Activated CD8-positive, alpha-beta memory T cell treated with anti-CD3 and anti-CD28 coated beads, Interleukin-2, amount 10 ng/mL, durations not matched to agents 7 days and 5 days (primary cell): Measurements from ENCODE around the gene ZKSCAN1. TPM values are rescaled to one million over a fixed set of nuclear protein-coding genes. Genes with fewer than 3 reads are reported as not detected.
"Not testable (repeated sequence)": the region's sequence is repeated elsewhere in the genome, so short reads cannot be mapped to it uniquely, and the experiment has no call there.

Experiments used
- ATAC-seq: fragments of 150-1000 bp; cut with Tn5 transposase; one replicate; pipeline ENCODE4 v1.10.0; 2021; ENCODE audit warnings: moderate library complexity
- CTCF ChIA-PET: fragments of 350-600 bp; sonication (Branson Sonifier 250); formaldehyde crosslinking; loops from one replicate; lab custom pipeline; 2021; ENCODE audit warnings: antibody characterized with exemption; lab: Charles Lee
- DNase-seq: peaks from one replicate; pipeline ENCODE4 v3.0.0-alpha.2; 2020
- H3K27ac Mint-ChIP-seq: one replicate; pipeline ENCODE4 v1.8.0; 2021; ENCODE audit warnings: mild to moderate bottlenecking, mixed read lengths
- H3K27me3 Mint-ChIP-seq: one replicate; pipeline ENCODE4 v1.8.0; 2021; ENCODE audit warnings: mixed read lengths
- H3K36me3 Mint-ChIP-seq: one replicate; pipeline ENCODE4 v1.8.0; 2021; ENCODE audit warnings: mild to moderate bottlenecking, mixed read lengths
- H3K4me1 Mint-ChIP-seq: one replicate; pipeline ENCODE4 v1.8.0; 2021; ENCODE audit warnings: mixed read lengths
- H3K4me3 Mint-ChIP-seq: one replicate; pipeline ENCODE4 v1.8.0; 2021; ENCODE audit warnings: mild to moderate bottlenecking, moderate library complexity, mixed read lengths
- H3K9me3 Mint-ChIP-seq: one replicate; pipeline ENCODE4 v1.8.0; 2022; ENCODE audit warnings: low read depth, mixed read lengths
- total RNA-seq, 2 experiments: library from RNA; stranded (reverse); gene quantifications; one replicate each; pipeline ENCODE4 v1.2.3, GENCODE V29; 2021

ZKSCAN1 gene
- total RNA-seq, 2 experiments from 2014 or later: 55.5 to 58.6 TPM

GRCh38 chr7:99987846-99988245, 27.6 kb upstream of the ZKSCAN1 start:
- DNase-seq: no peak
- H3K9me3 Mint-ChIP-seq: no peaks in the 10 kb centered on the region
- H3K36me3 Mint-ChIP-seq: no peaks in the 10 kb centered on the region
- peaks cover 9% of the 10 kb centered on the region for H3K4me1 Mint-ChIP-seq
- ATAC-seq: no peak
- H3K27ac Mint-ChIP-seq: no peak overlapping the region
- H3K27me3 Mint-ChIP-seq: peaks cover 29% of the 10 kb centered on the region
- CTCF ChIA-PET: interaction anchor here (1.1 to 11.0 kb wide), 7 partner anchors 8 to 145 kb away, joined by 3 to 156 read pairs (median 3); partner anchors contain the start of genes GJC3 and TRIM4
- H3K4me3 Mint-ChIP-seq: no peak overlapping the region

GRCh38 chr7:99990460-99990852, 24.9 kb upstream of the ZKSCAN1 start:
- Mint-ChIP-seq H3K4me1 (peaks cover 12% of the 10 kb centered on the region), H3K36me3 (no peaks in the 10 kb centered on the region), H3K27me3 (peaks cover 21% of the 10 kb centered on the region), H3K4me3 (no peak overlapping the region), H3K27ac (no peak overlapping the region), H3K9me3 (no peaks in the 10 kb centered on the region)
- CTCF ChIA-PET: interaction anchor here (0.8 to 11.0 kb wide), 17 partner anchors 10 to 278 kb away, joined by 3 to 156 read pairs (median 4); partner anchors contain the start of genes AP4M1, COPS6, MCM7 and TRIM4
- peak; percentile 7 for ATAC-seq
- DNase-seq: no peak

- DNase-seq, ATAC-seq, H3K27ac Mint-ChIP-seq, H3K9me3 Mint-ChIP-seq, H3K36me3 Mint-ChIP-seq, H3K4me3 Mint-ChIP-seq: not testable (repeated sequence)
- Mint-ChIP-seq H3K4me1 (peaks cover 12% of the 10 kb centered on the region), H3K27me3 (peaks cover 17% of the 10 kb centered on the region)
- CTCF ChIA-PET: interaction anchor here (0.7 to 11.0 kb wide), 12 partner anchors 9 to 138 kb away, joined by 3 to 156 read pairs (median 6); partner anchors contain the start of genes COPS6, TRIM4, ZKSCAN1 and ZSCAN21
Observed at GRCh38 chr7:99991543-99991942, 23.9 kb upstream of the ZKSCAN1 start.

- peaks cover 17% of the 10 kb centered on the region for H3K27me3 Mint-ChIP-seq
- H3K9me3 Mint-ChIP-seq: no peaks in the 10 kb centered on the region
- H3K4me1 Mint-ChIP-seq: peaks cover 20% of the 10 kb centered on the region
- ATAC-seq: no peak
- no peak overlapping the region for H3K27ac Mint-ChIP-seq
- CTCF ChIA-PET: interaction anchor here (0.5 to 11.0 kb wide), 11 partner anchors 8 to 375 kb away, joined by 3 to 156 read pairs (median 6); partner anchors contain the start of genes COPS6, TRIM4, ZKSCAN1 and ZSCAN21
- no peak overlapping the region for H3K4me3 Mint-ChIP-seq
- no peak for DNase-seq
- H3K36me3 Mint-ChIP-seq: no peaks in the 10 kb centered on the region
Observed at GRCh38 chr7:99992330-99993038, 22.9 kb upstream of the ZKSCAN1 start.

GRCh38 chr7:99994819-99995218, 20.6 kb upstream of the ZKSCAN1 start:
- Mint-ChIP-seq H3K27ac (no peak overlapping the region), H3K27me3 (peaks cover 10% of the 10 kb centered on the region), H3K4me1 (peaks cover 27% of the 10 kb centered on the region), H3K4me3 (no peak overlapping the region), H3K36me3 (no peaks in the 10 kb centered on the region), H3K9me3 (no peaks in the 10 kb centered on the region)
- ATAC-seq: no peak
- no peak for DNase-seq
- CTCF ChIA-PET: interaction anchor here (0.7 to 11.0 kb wide), 22 partner anchors 11 to 138 kb away, joined by 3 to 156 read pairs (median 5); partner anchors contain the start of genes COPS6, MBLAC1, TRIM4 and ZKSCAN1

GRCh38 chr7:99996755-99997544, 18.4 kb upstream of the ZKSCAN1 start:
- CTCF ChIA-PET: interaction anchor here (0.5 to 11.0 kb wide), 11 partner anchors 9 to 453 kb away, joined by 3 to 156 read pairs (median 4); partner anchors contain the start of genes TRIM4, ZKSCAN1 and ZSCAN21
- peak overlapping the region; percentile 87 for H3K27ac Mint-ChIP-seq
- peak overlapping the region; percentile 65 for H3K4me3 Mint-ChIP-seq
- H3K27me3 Mint-ChIP-seq: peaks cover 5% of the 10 kb centered on the region
- no peaks in the 10 kb centered on the region for H3K36me3 Mint-ChIP-seq
- peaks cover 21% of the 10 kb centered on the region for H3K4me1 Mint-ChIP-seq
- no peaks in the 10 kb centered on the region for H3K9me3 Mint-ChIP-seq
- no peak for DNase-seq
- ATAC-seq: no peak

GRCh38 chr7:99997545-99998137, 17.8 kb upstream of the ZKSCAN1 start:
- Mint-ChIP-seq H3K4me3 (peak overlapping the region; percentile 65), H3K36me3 (no peaks in the 10 kb centered on the region), H3K27me3 (peaks cover 5% of the 10 kb centered on the region), H3K4me1 (peaks cover 20% of the 10 kb centered on the region), H3K9me3 (no peaks in the 10 kb centered on the region), H3K27ac (peak overlapping the region; percentile 87)
- CTCF ChIA-PET: interaction anchor here (0.5 to 11.0 kb wide), 10 partner anchors 12 to 452 kb away, joined by 3 to 156 read pairs (median 4); partner anchors contain the start of genes TRIM4, ZKSCAN1 and ZSCAN21
- peak; percentile 95 for ATAC-seq
- DNase-seq: peak; percentile 90

GRCh38 chr7:100000239-100000638, 15.2 kb upstream of the ZKSCAN1 start:
- Mint-ChIP-seq H3K27ac (no peak overlapping the region), H3K36me3 (no peaks in the 10 kb centered on the region), H3K9me3 (no peaks in the 10 kb centered on the region), H3K27me3 (peaks cover 5% of the 10 kb centered on the region), H3K4me1 (peaks cover 15% of the 10 kb centered on the region), H3K4me3 (no peak overlapping the region)
- CTCF ChIA-PET: interaction anchor here (1.0 to 2.0 kb wide), 2 partner anchors 9 to 19 kb away, joined by 3 to 5 read pairs; no protein-coding TSS in a partner anchor
- DNase-seq (no peak), ATAC-seq (no peak)

GRCh38 chr7:100003711-100004661, 11.4 kb upstream of the ZKSCAN1 start:
- H3K4me3 Mint-ChIP-seq: no peak overlapping the region
- CTCF ChIA-PET: interaction anchor here (0.7 to 1.7 kb wide), 2 partner anchors 10 to 13 kb away, joined by 3 to 6 read pairs; no protein-coding TSS in a partner anchor

GRCh38 chr7:100007887-100008286, 7.5 kb upstream of the ZKSCAN1 start:
- H3K4me3 Mint-ChIP-seq: no peak overlapping the region
- no peak for DNase-seq
- peaks cover 2% of the 10 kb centered on the region for H3K4me1 Mint-ChIP-seq
- ATAC-seq: no peak
- CTCF ChIA-PET: interaction anchor here (1.3 to 1.8 kb wide), 2 partner anchors 9 to 56 kb away, joined by 3 to 6 read pairs; no protein-coding TSS in a partner anchor
- H3K27ac Mint-ChIP-seq: no peak overlapping the region
- peaks cover 3% of the 10 kb centered on the region for H3K27me3 Mint-ChIP-seq
- H3K9me3 Mint-ChIP-seq: no peaks in the 10 kb centered on the region
- no peaks in the 10 kb centered on the region for H3K36me3 Mint-ChIP-seq

More at GRCh38 chr7:100003711-100004661, 11.4 kb upstream of the ZKSCAN1 start:
- Mint-ChIP-seq H3K27me3 (peaks cover 3% of the 10 kb centered on the region), H3K36me3 (no peaks in the 10 kb centered on the region), H3K27ac (no peak overlapping the region), H3K4me1 (no peaks in the 10 kb centered on the region), H3K9me3 (no peaks in the 10 kb centered on the region)
- DNase-seq: no peak
- ATAC-seq: no peak

- ATAC-seq (no peak), DNase-seq (no peak)
- CTCF ChIA-PET: interaction anchor here (0.6 to 1.8 kb wide), 3 partner anchors 8 to 55 kb away, joined by 3 to 6 read pairs (median 3); no protein-coding TSS in a partner anchor
- peaks cover 3% of the 10 kb centered on the region for H3K27me3 Mint-ChIP-seq
- H3K4me3 Mint-ChIP-seq: no peak overlapping the region
- peaks cover 6% of the 10 kb centered on the region for H3K4me1 Mint-ChIP-seq
- no peaks in the 10 kb centered on the region for H3K9me3 Mint-ChIP-seq
- H3K36me3 Mint-ChIP-seq: no peaks in the 10 kb centered on the region
- no peak overlapping the region for H3K27ac Mint-ChIP-seq
Observed at GRCh38 chr7:100008525-100008924, 6.9 kb upstream of the ZKSCAN1 start.
